HTERT RPE-1 (cell line): Measurements from ENCODE around the gene WDR54.
"Not testable (repeated sequence)": the region's sequence is repeated elsewhere in the genome, so short reads cannot be mapped to it uniquely, and the experiment has no call there.

Experiments
- in situ Hi-C: fragments of 300-500 bp; cut with MboI; formaldehyde crosslinking; loops from 4 replicates; pipeline ENCODE4 v1.14.3; 2020; ENCODE audit warnings: low sequenced_read_pairs

The WDR54 gene

DNA sequence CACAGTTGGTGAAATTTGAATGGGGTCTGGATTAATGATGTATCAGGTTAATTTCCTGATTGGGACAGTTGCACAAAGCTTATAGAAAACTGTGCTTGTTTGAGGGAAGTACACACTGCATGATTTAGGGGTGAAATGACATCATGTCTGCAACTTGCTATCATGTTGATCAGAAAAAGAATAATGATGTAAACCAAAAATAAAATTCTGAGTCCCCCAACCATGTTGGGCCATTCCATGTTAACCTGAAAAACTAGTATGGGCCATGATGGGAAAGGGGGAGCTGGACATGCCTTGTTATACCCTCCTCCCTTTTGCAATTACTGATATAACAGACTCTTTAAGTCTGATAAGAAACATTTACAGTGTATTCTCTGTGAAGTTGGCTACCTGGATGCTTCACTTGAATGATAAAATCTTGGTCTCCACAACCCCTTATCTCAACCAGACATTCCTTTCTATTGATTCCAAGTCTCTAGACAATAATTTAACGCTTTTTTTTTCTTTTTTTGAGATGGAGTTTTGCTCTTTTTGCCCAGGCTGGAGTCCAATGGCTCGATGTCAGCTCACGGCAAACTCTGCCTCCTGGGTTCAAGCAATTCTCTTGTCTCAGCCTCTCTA, 29.1 kb downstream of the WDR54 start:
- in situ Hi-C loops = no loop called here

GRCh38 chr2:74454654-74455511, 33.4 kb downstream of the WDR54 start, which contains the start of gene INO80B:
Gene INO80B (plus strand): TSS chr2:74455087. CDS start chr2:74455117, 30 bp downstream.
- in situ Hi-C loops = no loop called here

DNA sequence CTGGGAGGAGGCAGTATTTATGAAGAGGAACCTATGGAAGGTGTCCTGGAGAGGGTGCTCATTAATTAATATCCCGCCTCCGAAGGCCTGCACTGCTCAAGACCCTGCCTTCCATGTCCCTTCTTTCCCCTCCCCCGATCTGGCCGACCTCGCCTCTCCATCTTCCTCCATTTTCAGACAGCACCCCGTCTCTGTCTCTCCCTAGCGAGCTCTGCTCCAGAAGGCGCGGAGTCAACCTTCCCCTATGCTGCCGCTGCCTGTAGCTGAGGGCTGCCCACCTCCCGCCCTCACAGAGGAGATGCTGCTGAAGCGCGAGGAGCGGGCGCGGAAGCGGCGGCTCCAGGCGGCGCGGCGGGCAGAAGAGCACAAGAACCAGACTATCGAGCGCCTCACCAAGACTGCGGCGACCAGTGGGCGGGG, 35.6 kb downstream of the WDR54 start:
- in situ Hi-C loops = no loop called here

- in situ Hi-C loops = no loop called here
Measured at GRCh38 chr2:74457549-74458131, 36.1 kb downstream of the WDR54 start.

DNA sequence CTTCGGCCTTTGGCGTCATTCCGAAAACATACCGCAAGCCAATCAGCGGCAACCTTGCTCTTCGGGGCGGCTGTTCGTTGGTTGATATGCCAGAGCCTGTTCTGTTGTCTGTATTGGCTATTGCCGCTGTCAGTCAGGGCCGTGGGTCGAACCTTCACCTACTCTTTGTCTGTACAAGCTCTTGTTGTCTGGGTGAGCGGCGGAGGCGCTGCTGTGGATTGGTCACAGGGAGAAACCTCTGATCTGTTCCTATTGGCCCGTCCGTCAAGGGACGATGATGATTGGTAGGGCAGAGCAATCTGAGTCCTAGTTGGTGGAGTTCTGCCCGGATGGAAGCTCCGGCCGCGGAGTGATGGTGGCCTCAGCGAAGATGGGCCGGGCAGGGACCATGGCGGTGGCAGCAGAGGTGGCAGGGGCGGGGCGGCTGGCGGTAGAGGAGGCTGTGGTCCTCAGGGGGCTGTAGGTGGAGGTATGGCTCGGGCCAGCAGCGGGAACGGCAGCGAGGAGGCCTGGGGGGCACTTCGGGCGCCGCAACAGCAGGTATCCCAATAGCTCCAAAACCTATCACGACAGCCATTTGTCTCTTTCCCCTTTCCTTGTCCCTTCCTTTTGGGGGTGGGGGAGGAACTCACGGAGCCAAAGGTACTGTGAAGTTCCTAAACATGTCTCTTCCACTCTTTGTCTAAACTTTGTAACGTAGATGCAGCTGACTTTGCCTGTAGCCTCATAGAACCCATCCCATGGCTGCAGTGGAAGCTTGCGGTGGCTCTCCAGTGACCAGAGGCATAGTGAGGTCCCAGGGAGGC, 36.8 kb downstream of the WDR54 start, which contains the start of gene WBP1:
Gene WBP1 (plus strand): TSS at position 307 of the 806 bp plus-strand sequence. CDS start 165 bp downstream, at position 472.
- in situ Hi-C loops = no loop called here

DNA sequence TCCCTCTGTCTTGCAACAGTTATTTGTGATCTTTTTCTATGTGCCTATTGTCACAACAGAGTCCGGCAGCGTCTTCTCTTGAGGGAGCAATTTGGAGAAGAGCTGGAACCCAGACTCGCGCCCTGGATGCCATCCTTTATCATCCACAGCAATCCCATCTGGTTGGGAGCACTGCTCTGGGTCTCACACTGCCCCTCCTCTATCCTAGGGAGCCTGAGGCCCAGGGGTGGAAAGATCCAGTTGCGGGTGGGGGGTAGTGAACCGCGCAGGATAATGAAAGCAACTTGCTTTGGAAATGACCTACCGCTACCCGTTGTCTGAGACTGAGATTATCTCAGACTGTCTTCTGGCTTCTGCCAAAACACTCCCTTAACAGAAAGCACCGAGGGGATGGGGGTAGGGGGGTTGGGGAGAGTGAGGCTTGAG, 37.4 kb downstream of the WDR54 start:
- in situ Hi-C loops = no loop called here

GRCh38 chr2:74459503-74460118, 38.1 kb downstream of the WDR54 start:
- in situ Hi-C loops = not testable (repeated sequence)

DNA sequence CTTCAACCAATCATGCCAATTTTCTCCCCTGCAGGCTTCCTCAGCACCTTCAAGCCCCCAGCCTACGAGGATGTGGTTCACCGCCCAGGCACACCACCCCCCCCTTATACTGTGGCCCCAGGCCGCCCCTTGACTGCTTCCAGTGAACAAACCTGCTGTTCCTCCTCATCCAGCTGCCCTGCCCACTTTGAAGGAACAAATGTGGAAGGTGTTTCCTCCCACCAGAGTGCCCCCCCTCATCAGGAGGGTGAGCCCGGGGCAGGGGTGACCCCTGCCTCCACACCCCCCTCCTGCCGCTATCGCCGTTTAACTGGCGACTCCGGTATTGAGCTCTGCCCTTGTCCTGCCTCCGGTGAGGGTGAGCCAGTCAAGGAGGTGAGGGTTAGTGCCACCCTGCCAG, 38.7 kb downstream of the WDR54 start:
- in situ Hi-C loops = not testable (repeated sequence)

DNA sequence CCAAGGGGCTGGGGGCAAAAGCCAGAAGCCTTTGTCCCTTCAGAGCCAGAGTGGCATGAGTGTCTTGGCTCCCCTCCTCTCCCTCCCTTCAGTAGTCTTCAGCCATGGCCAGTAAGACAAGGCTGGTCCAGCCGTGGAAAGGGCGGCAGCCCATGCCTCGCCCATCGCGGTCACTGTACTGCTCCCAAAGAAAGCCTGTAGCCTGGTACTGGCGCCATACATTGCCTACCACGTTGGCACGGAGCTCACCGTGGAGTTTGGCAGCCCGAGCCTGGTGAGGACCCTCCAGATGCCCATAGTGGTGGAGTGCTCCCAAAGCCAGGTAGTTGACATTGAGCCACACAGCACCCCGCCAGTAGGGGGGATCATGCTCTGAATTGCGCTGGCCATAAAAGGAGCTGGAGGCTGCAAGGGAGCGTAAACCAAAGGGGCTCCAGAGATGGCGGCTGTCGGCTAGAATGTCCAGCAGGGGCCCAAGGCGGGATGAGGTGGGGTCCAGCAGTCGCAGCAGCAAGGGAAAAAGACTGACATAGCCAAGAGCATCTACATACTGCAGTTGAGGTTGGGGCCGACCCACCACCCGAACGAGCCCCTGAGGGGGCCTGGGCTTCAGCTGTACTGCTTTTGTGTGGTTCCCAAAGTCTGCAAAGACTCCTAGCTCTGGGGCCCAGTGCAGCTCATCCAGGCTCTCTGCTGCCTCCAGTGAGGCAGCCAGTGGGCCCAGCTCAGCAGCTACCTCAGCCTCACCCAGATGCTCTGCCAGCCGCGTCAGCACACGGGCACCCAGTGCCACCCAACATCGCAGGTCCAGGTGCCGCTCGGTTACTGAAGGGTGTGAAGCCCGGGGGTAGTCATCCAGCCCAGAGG, 39.9 kb downstream of the WDR54 start:
- in situ Hi-C loops = no loop called here

DNA sequence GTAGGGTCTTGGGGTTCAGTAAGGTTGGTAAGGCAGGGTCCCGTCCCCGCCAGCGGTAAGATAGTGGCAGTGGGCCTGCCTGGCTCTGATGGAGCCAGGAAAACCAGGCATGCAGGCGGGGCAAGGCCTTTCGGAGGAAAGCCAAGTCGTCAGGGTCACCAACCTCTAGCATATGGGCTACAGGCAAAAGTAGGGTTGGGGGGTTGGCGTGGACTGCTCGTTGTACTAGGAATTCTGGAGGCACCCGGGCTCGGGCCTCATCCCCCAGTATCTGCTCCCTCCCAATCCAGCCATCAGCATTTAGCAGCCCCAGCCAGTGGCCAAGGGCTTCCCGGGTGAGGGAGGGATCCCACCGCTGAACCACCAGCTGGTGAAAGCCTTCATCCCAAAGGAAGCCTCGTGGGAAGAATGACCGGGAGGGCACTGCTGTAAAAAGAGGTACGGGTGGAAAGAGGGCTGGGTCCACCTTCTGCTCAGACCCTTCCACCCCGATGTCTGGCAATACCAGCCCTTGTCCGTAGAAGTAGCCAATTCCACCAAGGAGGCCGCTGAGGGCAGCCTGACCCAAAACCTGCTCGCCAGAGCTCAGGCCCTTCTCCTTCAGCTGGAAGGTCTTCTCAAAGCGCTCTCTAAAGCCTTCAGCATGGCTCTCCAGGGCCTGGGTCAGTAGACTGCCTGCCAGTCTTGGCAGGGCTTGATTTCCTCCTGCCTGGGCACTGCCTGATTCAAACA, 40.7 kb downstream of the WDR54 start:
- in situ Hi-C loops = no loop called here

- in situ Hi-C loops = no loop called here
Measured at GRCh38 chr2:74462786-74463105, 41.2 kb downstream of the WDR54 start.

- in situ Hi-C loops = no loop called here
Measured at GRCh38 chr2:74464406-74464805, 42.9 kb downstream of the WDR54 start.

DNA sequence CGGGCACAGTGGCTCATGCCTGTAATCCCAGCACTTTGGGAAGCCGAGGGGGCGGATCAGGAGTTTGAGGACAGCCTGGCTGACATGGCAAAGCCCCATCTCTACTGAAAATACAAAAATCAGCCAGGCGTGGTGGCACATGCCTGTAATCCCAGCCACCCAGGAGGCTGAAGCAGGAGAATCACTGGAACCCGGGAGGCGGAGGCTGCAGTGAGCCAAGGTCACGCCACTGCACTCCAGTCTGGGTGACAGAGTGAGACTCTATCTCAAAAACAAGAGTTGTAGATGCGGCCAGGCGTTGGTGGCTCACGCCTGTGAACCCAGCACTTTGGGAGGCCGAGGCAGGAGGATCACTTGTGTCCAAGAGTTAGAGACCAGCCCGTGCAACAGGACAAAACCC, 49.2 kb downstream of the WDR54 start:
- in situ Hi-C loops = not testable (repeated sequence)

GRCh38 chr2:74471332-74472065, 50.0 kb downstream of the WDR54 start:
- in situ Hi-C loops = no loop called here

- in situ Hi-C loops = no loop called here
Measured at GRCh38 chr2:74472086-74472944, 50.8 kb downstream of the WDR54 start, which contains the start of gene MRPL53. Gene MRPL53 (minus strand): TSS chr2:74472680. CDS start chr2:74472660, 20 bp downstream.

DNA sequence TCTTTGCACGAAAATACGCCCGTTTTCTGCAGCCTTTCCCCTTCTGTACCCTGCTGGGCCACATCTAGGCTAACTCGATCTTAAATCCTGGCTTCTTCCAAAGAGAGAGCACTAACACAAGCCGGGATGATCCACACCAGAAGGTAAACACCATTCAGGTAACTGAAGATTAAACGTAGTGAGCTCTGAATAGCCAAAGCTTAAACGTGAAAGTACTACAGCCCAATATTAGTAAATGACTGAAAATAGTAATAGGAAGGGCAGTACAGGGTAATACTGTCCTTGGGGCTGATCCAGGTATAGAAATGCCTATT, 51.4 kb downstream of the WDR54 start:
- in situ Hi-C loops = no loop called here

- in situ Hi-C loops = no loop called here
Measured at GRCh38 chr2:74474481-74474880, 53.0 kb downstream of the WDR54 start.
